Muscle of back (tissue), 13 donors: ENCODE data around the gene ARMCX6. TPM values are rescaled to one million over a fixed set of nuclear protein-coding genes. Genes with fewer than 3 reads are reported as not detected.
A peak's percentile ranks its signal among the peaks of the same experiment; 100 is the strongest.
"Not testable (repeated sequence)": the region's sequence is repeated elsewhere in the genome, so short reads cannot be mapped to it uniquely, and the experiment has no call there.

Source experiments
- DNase-seq, 3 donors: peaks; one replicate each; pipeline versions ENCODE4 v3.0.0 to v3.0.0-alpha.2; 2013
- long read RNA-seq, 9 donors: transcript quantifications; one replicate each; lab custom pipeline, GENCODE V29; 2026
- polyA plus RNA-seq, 10 donors: library from polyadenylated mRNA; unstranded; fragments of 120-200 nt; gene quantifications; one replicate each; pipeline ENCODE4 v1.2.1, GENCODE V29; 2013; ENCODE audit not compliant: insufficient read length in 10 of 10

Gene ARMCX6
- polyA plus RNA-seq = 100 to 1,000 TPM in 7 of 10 donors, 10 to 100 TPM in 3; 71.9 to 115 (median 103) TPM
- long read RNA-seq, donor 1, transcript ARMCX6-206 (4 exons, 846 nt) = major isoform, 16 of 31 reads
- long read RNA-seq, donor 1, transcript ARMCX6-201 (3 exons, 1,846 nt) = minor isoform, 6 of 31 reads
- long read RNA-seq, donor 1, partial matches to known transcripts = 9 of 31 reads
- long read RNA-seq, donor 1, other reads (novel, unspliced or antisense) = 0 of 31 reads
- long read RNA-seq, donor 2, transcript ARMCX6-206 (4 exons, 846 nt) = major isoform, 12 of 33 reads
- long read RNA-seq, donor 2, transcript ARMCX6-201 (3 exons, 1,846 nt) = minor isoform, 8 of 33 reads
- long read RNA-seq, donor 2, partial matches to known transcripts = 11 of 33 reads
- long read RNA-seq, donor 2, other reads (novel, unspliced or antisense) = 0 of 33 reads
- long read RNA-seq, donor 3 = 0 reads
- long read RNA-seq, donor 4, transcript ARMCX6-201 (3 exons, 1,846 nt) = minor isoform, 7 of 33 reads
- long read RNA-seq, donor 4, transcript ARMCX6-206 (4 exons, 846 nt) = major isoform, 17 of 33 reads
- long read RNA-seq, donor 4, partial matches to known transcripts = 0 of 33 reads
- long read RNA-seq, donor 4, other reads (novel, unspliced or antisense) = 9 of 33 reads
- long read RNA-seq, donor 5, transcript ARMCX6-201 (3 exons, 1,846 nt) = minor isoform, 5 of 34 reads
- long read RNA-seq, donor 5, transcript ARMCX6-206 (4 exons, 846 nt) = major isoform, 24 of 34 reads
- long read RNA-seq, donor 5, partial matches to known transcripts = 5 of 34 reads
- long read RNA-seq, donor 5, other reads (novel, unspliced or antisense) = 0 of 34 reads
- long read RNA-seq, donor 6, transcript ARMCX6-206 (4 exons, 846 nt) = major isoform, 25 of 33 reads
- long read RNA-seq, donor 6, transcript ARMCX6-201 (3 exons, 1,846 nt) = minor isoform, 8 of 33 reads
- long read RNA-seq, donor 6, partial matches to known transcripts = 0 of 33 reads
- long read RNA-seq, donor 6, other reads (novel, unspliced or antisense) = 0 of 33 reads
- long read RNA-seq, donor 7, transcript ARMCX6-206 (4 exons, 846 nt) = major isoform, 9 of 222 reads
- long read RNA-seq, donor 7, partial matches to known transcripts = 178 of 222 reads
- long read RNA-seq, donor 7, other reads (novel, unspliced or antisense) = 31 of 222 reads
- long read RNA-seq, donor 8, transcript ARMCX6-206 (4 exons, 846 nt) = major isoform, 9 of 12 reads
- long read RNA-seq, donor 8, partial matches to known transcripts = 0 of 12 reads
- long read RNA-seq, donor 8, other reads (novel, unspliced or antisense) = 0 of 12 reads
- long read RNA-seq, donor 9, partial matches to known transcripts = 0 of 3 reads
- long read RNA-seq, donor 9, other reads (novel, unspliced or antisense) = 0 of 3 reads

DNA sequence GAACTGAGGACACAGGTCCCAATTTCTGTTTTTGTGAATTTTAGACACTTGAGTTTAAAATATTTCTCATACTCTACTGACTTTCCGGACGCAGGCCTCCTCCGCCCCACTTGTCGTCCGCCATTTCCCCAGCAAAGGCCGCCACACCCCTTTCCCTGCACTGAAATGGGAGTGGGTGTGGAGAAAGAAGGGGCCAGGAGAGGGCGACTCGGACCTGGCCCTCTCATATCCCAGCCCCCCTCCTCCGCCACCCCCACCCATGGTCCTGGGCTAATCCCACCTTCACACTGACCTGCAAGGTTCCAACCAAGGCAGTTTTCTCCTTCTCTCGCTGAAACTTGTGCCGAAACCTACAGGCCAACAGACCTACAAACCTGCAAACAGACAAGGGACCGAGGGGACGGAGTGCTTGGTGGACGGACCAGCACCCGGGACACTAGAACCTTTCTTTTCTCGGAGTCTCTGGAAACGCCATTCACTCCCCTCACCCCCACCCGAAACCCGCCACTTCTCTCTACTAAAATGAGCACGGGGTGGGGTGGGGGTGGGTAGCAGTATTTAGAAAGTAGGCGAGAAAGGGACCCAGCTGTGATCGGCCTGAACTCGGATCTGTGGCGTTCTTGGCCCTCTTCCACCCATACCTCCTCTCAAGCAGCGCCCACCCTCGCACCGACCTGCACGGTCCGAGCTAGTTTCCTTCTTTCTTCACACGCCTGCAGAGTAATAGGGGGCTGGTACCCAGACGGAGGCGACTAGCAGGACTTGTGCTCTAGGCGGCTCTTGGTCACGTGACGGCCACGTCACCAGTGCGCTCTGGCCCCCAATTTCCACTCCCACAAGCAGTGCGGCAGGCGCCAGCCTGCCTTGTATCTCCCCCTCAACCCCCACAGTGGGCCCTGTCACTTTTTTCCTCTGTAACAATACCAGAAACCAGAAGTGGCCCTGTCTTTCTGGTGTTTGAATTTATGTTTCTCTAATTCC lies at the start of gene ARMCX6:
ARMCX6 (minus strand) TSS at position 790 of the 981 bp plus-strand sequence. CDS start 1,380 bp downstream, outside the sequence.
- peak; percentile 79 to 94 (median 89) for DNase-seq

- DNase-seq = peak; percentile 67 to 87 (median 79)
These were observed 41.8 kb upstream of the ARMCX6 start, which contains the start of gene ARMCX2 for GRCh38 chrX:101659601-101660063. TSS of gene ARMCX2 (minus strand) at chrX:101659850. CDS start at chrX:101657588, 2,262 bp downstream.

- peak; percentile 62 to 84 (median 67) for DNase-seq
These were observed 41.1 kb upstream of the ARMCX6 start for GRCh38 chrX:101658661-101659491.

GRCh38 chrX:101657495-101657894 lies 39.7 kb upstream of the ARMCX6 start:
- no peak for DNase-seq

GRCh38 chrX:101656817-101657216 lies 39.0 kb upstream of the ARMCX6 start:
- DNase-seq = no peak

DNA sequence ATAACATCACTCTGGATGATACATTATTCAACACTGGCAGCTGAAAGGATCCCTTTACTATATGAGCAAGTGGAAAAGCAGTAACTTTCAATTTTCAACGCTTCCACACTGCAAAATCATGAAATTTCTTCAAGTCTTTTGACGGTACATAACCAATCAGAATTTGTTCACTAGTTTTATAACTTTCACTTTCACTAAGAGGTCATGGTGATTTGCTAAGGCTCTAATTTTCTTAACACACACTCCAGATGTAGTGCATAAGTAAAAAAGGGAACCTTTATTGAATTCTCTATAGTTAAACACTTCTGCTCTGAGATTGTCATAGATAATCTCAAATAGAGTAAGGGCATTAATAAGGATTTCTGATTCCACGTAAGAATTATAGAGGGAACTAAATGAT lies 37.7 kb upstream of the ARMCX6 start:
- DNase-seq = no peak

GRCh38 chrX:101647716-101648115 lies 29.9 kb upstream of the ARMCX6 start:
- DNase-seq = not testable (repeated sequence)

DNA sequence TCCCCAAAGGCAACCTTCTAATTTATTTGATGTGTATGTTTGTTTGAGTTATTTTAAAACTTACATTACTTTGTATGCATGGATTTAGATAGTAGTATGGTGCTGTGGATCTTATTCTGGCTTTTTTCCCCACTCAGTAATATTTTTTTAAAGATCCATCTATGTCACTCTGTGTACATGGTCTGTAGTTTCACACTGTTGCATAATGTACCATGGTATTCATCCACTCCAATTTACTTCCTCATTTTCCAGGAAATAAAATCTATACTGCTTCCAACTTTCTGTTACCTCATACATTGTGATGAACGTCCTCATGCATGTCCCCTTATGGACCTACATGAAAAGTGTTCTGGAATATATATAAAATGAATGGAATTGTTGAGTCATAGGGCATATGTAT lies 24.3 kb upstream of the ARMCX6 start:
- no peak for DNase-seq

GRCh38 chrX:101639583-101639982 lies 21.8 kb upstream of the ARMCX6 start:
- no peak for DNase-seq

DNA sequence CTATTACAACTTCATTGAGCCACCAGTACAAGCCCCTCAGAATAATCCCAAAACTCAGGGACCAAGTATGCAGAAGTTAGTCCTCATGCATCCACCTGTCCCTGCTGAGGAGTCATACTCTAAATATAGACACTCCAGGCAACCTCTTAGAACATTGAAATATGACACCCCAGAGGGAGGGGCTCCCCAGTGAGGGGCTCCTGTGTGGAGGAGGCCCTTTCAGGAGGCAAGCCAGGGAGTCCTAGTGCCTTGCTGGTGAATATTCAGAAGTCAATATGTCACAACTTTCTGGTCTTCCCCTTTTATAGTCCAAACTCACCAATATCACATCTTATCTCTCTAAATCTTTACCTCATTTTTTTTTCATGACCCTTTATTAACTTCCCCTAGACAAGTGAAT lies 1.6 kb upstream of the ARMCX6 start:
- peak; percentile 21 to 46 (median 25) for DNase-seq

GRCh38 chrX:101605728-101606127 lies 12.1 kb downstream of the ARMCX6 start:
- no peak for DNase-seq

- no peak for DNase-seq
These were observed 12.7 kb downstream of the ARMCX6 start for GRCh38 chrX:101605146-101605545.

DNA sequence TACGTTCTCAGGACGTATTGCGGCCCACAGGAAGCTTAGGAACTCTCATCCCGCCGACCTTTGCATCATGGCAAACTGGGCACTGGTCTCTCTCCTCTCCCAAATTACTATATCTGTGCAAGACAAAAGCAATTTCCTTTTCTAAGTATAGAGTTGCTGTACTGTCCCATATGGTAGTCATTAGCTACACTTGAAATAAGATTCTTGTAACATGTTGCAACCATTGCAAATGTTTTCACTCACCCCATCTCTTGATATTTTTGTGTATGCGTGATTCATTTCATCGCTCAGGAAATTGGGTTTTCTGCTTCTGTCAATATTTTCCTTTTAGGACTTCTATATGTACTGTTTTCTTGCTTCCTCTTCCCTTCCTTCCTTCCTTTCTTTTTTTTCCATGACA lies 15.7 kb downstream of the ARMCX6 start:
- DNase-seq = peak in 2 of 3 donors; percentile 32 to 36

DNA sequence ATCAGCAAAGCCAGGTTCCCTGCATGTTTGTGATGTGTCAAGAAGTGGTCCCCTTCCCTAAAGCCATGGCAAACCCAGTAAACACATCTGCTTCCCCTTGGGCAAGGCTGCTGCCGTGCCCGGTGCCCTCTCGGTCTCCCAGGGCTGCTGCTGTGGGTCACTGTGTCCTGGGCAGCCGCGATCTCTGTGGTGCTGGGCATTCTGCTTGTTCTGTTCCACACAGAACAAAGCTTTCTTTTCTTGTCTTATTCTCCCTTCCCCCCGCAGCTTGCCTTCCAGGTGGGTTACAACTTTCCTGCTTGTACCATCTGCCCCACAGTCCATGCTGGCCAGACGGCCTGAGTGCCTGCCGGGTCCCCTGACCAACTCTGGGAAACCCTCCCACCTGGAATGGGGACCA lies 18.2 kb downstream of the ARMCX6 start:
- DNase-seq = not testable (repeated sequence)

GRCh38 chrX:101595739-101596419 lies 21.9 kb downstream of the ARMCX6 start:
- DNase-seq = peak; percentile 59 to 76 (median 67)
